Measurements from ENCODE around the gene SEC22C. TPM values are rescaled to one million over a fixed set of nuclear protein-coding genes. Genes with fewer than 3 reads are reported as not detected.

SEC22C gene
- total and polyA plus RNA-seq, 7 donors = 11.2 to 46.8 (median 15.5) TPM

GRCh38 chr3:42537350-42537749, 44.4 kb downstream of the SEC22C start:
- Histone ChIP-seq H3K9me3 (no peaks in the 10 kb centered on the region), H3K27ac (no peak overlapping the region), H3K4me3 (no peak overlapping the region), H3K27me3 (ENCODE audit: insufficient read depth in 3 of 3, low read length in 2 of 3) (no peaks in the 10 kb centered on the region), H3K4me1 (no peaks in the 10 kb centered on the region), H3K36me3 (ENCODE audit: insufficient read depth in 1 of 2, low read depth in 1 of 2) (no peaks in the 10 kb centered on the region)
- TF ChIP-seq CTCF (IDR thresholded peaks at IDR 0.05) = no peak
- ATAC-seq (no peak), DNase-seq (no peak)
- intact Hi-C loops (cut with DNase I) = no loop called here

GRCh38 chr3:42535981-42536784, 45.6 kb downstream of the SEC22C start:
- intact Hi-C loops (cut with DNase I) = no loop called here
- no peak overlapping the region for H3K4me3 ChIP-seq
- DNase-seq = no peak

GRCh38 chr3:42533161-42533897, 48.4 kb downstream of the SEC22C start:
- 65 to 68% (median 65%) methylated on average over 7 of the region's 7 CpGs for WGBS, 3 donors
- intact Hi-C loops (cut with DNase I) = no loop called here
- no peaks in the 10 kb centered on the region for H3K9me3 ChIP-seq
- TF ChIP-seq CTCF (IDR thresholded peaks at IDR 0.05) = no peak
- ATAC-seq (no peak), DNase-seq (no peak)
- no peak overlapping the region for H3K4me3 ChIP-seq
- H3K4me1 ChIP-seq = no peaks in the 10 kb centered on the region
- H3K27me3 ChIP-seq (ENCODE audit: insufficient read depth in 3 of 3, low read length in 2 of 3) = no peaks in the 10 kb centered on the region
- no peaks in the 10 kb centered on the region for H3K36me3 ChIP-seq (ENCODE audit: insufficient read depth in 1 of 2, low read depth in 1 of 2)
- no peak overlapping the region for H3K27ac ChIP-seq

More at GRCh38 chr3:42535981-42536784, 45.6 kb downstream of the SEC22C start:
- TF ChIP-seq CTCF (IDR thresholded peaks at IDR 0.05) = no peak
- Histone ChIP-seq H3K9me3 (no peaks in the 10 kb centered on the region), H3K27ac (no peak overlapping the region), H3K27me3 (ENCODE audit: insufficient read depth in 3 of 3, low read length in 2 of 3) (no peaks in the 10 kb centered on the region), H3K4me1 (no peaks in the 10 kb centered on the region), H3K36me3 (ENCODE audit: insufficient read depth in 1 of 2, low read depth in 1 of 2) (no peaks in the 10 kb centered on the region)
- peak in 1 of 4 donors; percentile 37 for ATAC-seq
- WGBS, 3 donors = 82 to 88% (median 85%) methylated on average over 30 to 35 of the region's 35 CpGs

- TF ChIP-seq CTCF (IDR thresholded peaks at IDR 0.05) = no peak
- no peak overlapping the region for H3K4me3 ChIP-seq
- no peaks in the 10 kb centered on the region for H3K36me3 ChIP-seq (ENCODE audit: insufficient read depth in 1 of 2, low read depth in 1 of 2)
- H3K27ac ChIP-seq = no peak overlapping the region
- no peaks in the 10 kb centered on the region for H3K9me3 ChIP-seq
- ATAC-seq (no peak), DNase-seq (no peak)
- intact Hi-C loops (cut with DNase I) = no loop called here
- WGBS, 3 donors = 85 to 98% (median 93%) methylated on average over 4 of the region's 4 CpGs
- H3K27me3 ChIP-seq (ENCODE audit: insufficient read depth in 3 of 3, low read length in 2 of 3) = no peaks in the 10 kb centered on the region
- no peaks in the 10 kb centered on the region for H3K4me1 ChIP-seq
Observed at GRCh38 chr3:42532229-42532628, 49.5 kb downstream of the SEC22C start.

All from psoas muscle (tissue), 8 donors.